HG03342 (cell line): Measurements from ENCODE around the gene COL23A1.

Experiments used
- ATAC-seq: cut with Tn5 transposase; IDR thresholded peaks from one replicate; pipeline ENCODE4 v1.9.1; 2021; ENCODE audit warnings: mild to moderate bottlenecking, moderate library complexity; ENCODE audit not compliant: unreplicated experiment

Gene COL23A1

DNA sequence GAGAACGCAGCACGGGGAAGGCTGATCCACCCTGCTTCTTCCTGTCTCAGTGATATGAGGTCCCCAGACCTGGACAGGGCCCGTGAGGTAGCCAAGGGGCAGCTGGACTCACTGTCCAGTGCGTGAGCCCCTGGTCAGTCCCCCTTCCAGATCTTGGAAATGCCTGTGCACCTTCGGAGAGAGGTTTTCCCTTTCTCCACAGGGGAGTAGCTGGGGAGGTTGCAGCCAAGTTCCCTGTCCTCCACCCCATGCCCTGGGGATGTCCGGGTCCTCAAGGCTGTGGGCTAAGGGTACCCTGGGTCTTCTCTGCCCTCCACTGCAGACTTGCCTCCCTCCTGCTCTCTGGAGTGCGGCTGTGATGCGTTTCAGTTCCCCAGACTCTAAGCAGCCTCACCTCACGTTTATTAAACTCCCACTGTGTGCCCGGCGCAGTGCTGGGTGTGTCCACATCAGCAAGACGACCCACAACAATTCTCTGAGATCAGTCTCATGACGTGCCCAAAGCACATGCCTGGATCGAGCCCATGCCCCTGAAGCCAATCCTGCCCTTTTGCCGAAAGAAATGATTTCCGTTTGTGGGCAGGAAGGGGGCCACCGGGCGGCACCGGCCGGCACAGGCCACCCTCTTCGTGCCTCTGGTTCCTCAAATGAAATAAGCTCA is 256.2 kb downstream of the COL23A1 start:
- no peak for ATAC-seq

DNA sequence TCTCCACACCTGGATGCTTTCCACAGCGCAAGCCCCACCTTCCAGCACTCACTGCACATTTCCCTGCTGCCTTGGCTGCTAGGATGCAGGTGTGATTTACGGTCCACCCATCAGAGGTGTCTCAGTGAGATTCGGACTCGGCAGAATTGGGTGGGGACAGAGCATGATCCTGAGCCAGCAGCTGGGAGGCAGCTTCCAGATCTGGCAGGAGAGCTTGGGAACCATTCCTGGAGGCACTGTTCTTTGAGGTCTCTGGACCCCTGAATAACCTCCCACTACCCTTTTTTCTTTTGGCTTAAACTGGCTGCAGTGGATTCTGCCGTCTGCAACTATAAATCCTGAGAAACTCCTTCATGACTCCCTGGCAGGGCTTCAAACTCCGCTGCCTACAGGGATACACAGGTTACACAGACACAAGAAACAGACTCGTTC is 258.0 kb downstream of the COL23A1 start:
- no peak for ATAC-seq

DNA sequence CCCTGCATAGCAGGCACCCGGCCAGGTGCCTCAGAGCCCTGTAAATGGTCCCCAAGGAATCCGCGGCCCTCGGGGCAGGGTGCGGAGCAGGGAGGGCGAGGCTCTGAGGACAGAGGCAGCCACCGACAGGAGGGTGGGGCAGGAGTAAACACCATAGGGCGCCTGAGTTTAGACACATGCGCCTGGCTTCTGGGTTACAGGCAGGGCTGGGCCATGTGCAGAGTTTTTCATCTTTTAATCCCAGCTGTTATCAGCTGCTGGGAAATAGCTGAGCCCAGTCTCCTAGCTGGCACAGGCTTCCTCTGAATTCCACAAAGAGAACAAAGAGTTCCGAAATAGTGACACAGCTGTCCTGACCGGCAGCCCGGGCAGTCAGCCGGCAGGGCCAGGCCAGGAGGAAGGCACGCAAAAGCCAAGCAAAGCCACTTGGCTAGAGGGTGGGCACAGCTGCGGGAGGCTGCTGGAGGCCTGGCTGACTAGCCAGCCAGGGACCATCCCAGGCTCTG is 258.6 kb downstream of the COL23A1 start:
- no peak for ATAC-seq

DNA sequence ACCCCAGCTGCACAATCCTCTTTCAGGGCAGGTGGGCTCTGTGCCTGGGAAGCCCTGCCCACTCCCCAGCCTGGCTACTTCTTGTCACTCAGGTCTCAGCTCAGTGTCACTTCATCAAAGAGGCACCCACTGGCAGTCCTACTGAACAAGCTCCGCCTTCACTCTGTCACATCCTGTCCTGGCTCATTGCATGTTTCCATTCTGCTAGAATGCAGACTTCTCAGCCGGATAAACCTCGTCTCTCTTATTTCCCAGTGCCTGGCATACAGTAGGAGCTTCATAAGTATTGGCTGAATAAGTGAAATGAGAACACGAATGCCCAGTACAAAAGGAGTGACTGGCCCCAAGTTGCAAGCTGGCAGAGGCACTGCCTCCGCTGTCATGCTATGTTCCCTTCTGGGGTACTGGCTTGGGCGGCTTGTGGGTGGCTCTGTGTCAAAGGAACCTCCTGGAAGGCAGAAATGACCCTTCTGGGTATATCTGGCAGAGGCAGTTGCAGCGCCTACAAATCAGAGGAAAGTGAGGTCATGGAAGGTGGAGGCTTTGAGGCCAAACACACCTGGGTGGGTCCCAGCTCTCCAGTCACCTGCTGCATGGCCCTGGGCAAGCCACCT is 259.3 kb downstream of the COL23A1 start:
- ATAC-seq = no peak

DNA sequence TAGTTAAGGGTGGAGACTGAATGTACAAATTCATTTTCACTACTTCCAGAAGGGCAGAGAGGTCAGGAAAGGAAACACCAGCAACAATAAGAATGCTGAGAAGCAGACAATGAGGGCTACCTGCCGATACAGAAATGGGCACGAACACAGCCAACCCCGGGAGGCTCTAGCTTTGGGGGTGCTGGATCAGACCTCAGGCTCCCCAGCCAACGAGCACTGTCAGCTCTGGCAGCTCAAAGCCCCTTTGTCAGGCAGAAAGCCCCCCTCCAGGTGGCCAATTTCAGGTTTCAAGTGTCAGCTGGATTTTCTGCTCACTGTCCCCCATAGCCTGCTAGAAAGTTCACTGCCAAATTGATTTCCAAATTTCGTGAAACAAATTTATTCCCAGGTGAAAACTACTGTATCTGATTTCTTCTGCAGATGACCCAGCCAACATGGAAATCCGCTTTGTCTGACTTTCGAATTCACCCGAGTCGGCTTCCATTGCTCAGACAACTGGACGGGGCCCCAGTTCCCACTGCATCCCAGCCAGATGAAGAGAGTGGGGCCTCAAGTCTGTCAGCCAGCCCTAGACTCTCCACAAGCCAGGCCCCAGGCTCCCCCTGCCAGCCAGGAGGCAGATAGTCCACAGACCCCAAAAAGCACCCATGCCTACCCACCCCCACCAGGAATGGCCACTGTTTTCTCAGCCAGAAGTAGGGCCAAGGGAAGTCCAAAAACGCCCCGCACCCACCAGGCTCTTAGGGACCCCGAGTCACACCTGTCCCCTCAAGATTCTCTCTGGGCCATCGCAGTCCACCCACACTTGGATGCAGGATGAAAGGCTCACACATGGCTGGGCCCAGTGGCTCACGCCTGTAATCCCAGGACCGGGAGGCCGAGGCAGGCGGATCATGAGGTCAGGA is 261.1 kb downstream of the COL23A1 start:
- ATAC-seq = no peak

DNA sequence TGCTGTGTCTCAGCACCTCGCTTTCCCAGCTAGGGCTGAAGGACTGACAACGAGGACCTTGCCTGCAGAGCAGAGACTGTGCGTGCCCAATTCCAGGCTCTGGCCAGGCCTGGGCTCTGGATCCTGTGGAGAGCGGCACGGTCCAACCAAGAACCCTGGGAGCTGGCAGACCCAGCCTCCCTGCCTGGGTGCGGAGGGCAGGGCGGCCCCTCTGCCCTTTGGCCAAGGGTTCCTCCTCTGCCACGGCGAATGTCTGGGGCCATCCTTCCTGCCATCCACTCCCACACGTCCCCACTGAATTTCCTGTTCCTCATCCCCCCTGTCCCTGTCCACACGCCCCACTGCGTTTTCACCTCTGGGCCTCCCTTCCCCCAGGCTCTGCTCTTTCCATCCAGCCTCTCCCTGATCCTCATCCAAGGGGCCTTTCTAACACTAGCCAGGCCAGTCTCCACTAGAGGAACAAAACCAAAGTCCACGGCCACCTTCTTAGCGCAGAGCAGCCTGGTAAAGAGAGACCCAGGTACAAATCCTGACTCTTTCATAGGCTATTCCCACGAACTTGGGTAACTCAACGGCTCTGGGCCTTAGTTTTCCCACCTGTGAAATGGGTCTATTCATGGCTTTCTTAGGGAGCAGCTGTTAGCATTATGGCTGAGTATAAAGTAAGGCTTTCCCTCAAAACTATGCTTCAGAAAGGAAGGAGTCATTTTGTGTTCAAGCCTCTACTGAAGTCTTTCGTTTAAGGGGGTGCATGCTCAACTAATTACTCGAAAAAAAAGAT is 262.1 kb downstream of the COL23A1 start:
- ATAC-seq = no peak

DNA sequence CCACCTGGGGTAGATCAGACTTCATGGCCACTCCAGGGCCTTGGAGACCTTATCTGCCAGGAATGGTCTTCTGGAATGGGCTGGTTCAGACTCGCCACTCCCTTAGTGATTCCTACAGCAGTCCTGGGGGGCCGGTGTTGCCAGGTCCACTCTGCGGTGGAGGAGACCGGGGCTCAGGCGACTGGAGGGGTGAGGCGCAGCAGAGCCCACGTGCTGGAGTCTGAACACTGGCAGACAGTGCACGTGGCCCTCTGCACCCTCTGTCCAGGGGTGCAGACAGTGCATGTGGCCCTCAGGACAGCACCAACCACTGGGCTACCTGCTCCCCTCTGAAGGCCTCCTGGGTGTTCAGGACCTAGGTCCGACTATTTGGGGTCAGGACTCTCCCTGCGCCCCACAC is 262.7 kb downstream of the COL23A1 start:
- no peak for ATAC-seq

DNA sequence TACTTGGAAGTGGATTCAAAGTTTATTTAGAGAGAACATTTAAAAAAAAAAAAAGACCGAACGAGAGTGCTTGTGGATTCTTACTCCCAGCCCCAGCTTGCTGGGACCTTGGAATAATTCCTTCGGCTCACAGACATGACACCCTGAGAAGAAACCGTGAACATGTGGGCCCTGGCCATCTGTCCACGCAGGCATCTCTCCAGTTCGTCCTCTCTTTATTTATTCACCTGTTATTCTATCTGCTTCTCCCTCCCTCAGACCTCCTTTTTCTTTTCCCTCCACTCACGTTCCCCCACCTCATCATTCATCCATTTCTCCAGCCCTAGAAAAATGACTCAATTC is 263.8 kb downstream of the COL23A1 start:
- ATAC-seq = no peak

DNA sequence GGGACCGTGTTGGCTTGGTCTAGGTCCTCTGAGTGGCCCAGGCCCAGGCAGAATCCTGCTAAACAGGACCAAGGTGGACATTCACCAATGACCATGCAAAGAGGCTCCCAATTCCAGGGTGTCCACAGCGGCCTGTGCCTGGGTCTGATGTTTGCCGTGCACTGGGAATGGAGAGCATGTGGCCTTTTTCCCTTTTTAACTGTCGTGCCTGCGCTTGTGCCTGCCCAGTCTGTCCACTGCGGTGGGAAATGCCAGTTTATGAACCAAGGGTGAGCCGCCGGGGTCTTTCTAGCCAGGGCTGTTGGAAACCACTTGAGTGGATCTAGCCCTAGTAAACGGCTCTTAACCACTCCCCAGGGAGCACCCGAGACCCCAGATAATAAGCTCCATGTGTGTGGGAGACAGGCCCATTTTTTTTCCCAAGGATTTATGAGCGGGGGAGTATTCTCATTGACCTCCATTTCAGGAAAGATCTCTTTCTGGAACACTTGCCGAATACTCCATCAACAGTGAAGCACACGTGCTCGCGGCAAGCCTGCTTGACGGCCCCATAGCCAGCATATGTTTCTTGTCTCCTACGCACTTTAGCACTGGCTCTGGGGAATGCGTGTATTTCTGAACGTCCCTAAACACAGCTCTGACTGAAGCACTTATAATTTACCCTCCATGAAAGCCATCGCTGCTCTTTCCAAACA is 264.4 kb downstream of the COL23A1 start:
- no peak for ATAC-seq

DNA sequence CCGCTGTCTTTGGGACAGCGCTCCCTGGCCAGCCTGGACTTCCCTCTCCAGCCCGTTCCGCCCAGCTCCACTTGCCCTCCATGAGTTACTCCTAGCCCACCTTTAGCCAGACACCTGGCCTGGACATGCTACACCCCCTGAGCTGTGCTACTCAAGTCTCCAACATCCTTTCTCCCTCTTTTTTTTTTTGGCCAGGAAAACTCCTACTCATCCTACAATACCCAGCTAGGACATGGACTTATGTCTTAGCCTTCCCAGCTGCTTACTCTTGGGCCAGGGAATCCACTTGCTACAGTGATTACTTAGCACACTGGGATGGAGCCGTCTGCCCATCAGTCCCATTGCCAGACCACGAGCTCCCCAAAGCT is 264.9 kb downstream of the COL23A1 start:
- no peak for ATAC-seq

DNA sequence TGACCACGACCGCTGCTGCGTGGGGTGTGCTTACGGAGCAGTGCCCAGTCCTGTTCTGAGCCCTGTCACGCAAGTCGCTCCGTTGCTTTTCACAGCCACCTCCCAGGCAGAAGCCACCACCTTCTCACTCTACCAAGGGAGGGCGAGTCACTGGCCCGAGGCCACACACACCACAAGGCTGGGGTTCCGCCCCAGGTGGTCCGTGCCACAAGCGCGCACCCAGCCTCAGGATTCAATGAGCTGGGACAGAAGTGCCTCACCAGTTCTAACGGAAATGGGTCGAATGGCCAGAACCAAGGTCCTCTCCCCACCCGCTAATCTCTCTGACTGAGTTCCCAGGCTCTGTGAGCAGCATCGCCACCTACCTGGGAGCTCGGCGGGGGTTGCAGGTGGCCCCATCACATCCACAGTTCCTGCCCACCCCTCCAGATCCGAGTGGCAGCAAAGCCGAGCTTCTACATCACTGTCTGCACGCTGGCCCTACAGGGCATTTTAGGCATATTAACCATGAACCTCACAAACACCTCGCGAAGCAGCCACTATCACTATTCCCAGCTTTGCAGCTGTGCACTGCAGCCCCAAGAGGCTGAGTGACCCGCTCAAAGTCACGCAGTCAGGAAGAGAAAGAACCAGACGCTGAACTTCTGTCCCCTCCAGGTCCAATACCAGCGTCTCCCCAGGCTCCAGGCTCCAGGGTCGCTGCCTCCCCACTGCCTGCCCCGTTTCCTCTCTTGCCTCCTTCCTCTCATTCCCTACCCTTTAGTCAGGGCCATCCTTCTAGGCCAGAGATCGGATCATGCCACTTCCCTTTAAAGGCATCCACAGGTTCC is 265.5 kb downstream of the COL23A1 start:
- ATAC-seq = no peak

DNA sequence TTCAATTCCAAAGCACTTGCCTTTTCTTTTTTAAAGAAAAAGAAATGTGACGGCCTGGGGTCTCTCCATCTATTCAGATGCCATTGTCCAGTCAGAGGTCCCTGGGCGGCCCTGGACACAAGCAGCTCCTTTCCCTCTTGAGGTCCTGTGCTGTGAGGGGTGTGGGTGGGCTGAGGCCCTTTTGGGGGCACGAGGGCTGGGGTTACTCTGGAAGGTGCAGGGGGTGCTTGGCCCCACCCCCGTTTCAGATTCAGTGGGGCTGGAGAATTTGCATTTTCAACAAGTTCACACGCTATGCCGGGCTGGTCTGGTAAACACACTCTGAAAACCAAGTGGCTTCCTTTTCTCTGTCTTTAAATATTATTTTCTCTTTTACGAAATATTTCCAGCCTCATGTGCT is 266.2 kb downstream of the COL23A1 start:
- no peak for ATAC-seq

DNA sequence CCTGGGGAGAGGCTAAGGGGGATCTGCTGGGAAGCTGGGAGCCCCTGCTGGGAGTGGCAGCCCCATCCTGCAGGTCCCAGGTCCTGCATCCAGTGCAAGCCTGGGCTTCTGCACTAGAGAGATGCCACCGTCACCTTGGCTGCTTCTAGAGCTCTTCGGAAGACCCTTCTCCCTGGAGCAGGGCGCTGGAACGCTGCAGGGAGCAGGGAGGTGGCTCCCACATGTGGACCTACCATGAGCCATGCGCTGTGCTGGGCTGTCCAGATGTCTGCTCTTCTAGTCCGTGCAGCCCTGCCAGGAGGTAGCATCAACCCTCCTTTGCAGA is 266.7 kb downstream of the COL23A1 start:
- ATAC-seq = no peak

DNA sequence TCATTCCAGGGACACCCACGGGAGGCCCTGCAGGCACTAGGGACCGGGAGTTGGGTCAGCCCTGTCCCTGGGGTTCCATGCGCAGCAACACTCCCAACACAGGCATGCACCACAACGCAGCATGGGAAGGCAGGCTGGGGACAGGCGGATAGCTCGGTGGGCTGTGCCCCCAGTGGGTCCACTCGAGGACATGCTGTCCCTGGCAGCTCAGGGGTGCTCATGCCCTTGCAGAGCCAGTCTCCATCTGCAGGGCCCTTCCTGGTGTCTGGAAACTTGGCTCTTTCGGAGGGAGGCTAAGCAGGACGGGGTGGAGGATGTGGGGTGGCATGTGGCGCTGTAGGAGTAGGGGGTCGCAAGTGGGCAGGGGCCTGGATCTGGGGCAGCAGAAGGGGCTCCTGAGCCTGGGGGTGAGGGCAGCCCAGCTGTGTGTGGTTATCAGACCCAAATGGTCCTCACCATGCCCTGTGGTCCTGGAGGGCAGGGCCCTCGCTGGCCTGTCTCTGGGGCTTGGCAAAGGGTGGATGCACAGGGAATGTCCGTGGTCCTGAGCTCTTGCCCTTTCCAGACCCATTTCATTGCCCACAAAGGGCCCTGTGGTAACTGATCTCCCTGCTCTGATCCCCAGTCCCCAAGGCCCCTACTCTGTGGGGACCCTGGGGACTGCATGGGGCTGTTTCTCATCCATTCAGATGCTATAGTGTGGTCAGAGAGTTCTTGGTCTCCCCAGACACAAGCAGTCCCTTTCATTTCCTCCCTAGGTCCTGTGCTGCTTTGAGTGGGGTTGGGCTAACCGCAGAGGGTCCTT is 267.3 kb downstream of the COL23A1 start:
- ATAC-seq = no peak

DNA sequence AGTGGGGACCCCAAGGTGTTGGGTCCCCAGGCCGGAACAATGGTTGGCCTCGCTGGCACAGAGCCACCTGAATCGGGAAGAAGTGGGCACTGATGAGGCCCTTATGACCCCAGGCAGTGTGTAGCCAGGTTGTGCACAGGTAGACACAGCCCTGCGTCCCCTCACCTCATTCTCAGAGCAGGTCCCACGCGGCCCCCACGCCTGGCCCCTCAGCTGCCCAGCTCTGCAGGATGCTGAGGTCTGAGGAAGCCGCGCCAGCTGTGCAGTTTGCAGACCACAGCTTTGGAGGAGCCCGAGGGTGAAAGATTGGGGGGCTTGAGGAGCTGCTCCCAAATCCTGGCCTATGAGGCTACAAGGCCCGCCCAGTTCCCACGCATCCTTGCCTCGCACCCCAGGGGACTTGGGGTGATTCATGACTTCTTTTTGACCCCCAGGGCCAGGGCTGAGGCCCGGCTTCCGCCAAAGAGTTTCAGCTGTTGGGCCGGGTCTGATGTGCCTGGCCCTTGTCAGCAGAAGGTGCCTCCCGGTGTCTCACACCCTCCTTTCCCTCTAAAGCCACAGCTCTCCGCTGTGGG is 269.8 kb downstream of the COL23A1 start:
- ATAC-seq = no peak

DNA sequence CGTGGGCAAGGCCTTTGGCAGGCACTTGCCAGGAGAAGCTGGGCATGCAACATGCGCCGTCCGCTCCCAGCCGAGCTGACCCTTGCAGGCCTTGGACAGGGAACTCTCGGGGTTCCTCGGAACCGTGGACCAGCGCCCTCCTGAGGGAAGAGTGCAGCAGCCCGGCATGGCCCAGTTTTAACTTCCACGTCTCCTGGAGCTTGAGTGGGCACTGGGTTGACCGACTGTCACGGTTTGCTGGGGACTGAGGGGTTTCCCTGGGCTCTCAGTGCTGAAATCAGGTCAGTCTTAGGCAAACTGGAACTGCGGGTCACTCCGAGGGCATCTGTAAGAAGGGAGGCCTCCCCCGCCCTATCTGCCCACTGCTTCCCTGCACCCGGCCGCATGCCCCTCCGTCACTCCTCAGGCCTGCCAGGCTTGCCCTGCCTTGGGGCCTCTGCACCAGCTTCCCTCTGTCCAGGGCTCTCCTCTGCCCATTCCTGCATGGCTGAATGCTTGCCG is 270.6 kb downstream of the COL23A1 start:
- no peak for ATAC-seq

DNA sequence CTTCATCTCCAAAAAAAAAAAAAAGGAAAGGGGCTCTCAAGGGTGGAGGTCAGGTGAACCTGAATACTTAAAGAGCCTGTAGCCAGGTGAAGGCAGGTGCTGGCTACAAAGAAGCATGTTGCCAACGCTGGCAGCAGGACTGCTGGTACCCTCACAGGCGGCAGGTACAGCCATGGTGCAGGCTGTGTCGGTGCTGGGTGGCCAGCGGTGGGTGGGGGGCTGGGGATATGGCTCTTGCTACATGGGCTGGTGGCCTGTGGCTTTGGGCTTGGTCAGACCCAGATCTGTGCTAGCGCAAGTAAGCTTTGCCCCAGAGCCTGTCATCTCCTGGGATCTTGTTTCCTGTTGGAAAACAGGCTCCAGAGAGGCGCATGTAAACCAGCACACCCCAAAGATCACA is 271.3 kb downstream of the COL23A1 start:
- no peak for ATAC-seq

DNA sequence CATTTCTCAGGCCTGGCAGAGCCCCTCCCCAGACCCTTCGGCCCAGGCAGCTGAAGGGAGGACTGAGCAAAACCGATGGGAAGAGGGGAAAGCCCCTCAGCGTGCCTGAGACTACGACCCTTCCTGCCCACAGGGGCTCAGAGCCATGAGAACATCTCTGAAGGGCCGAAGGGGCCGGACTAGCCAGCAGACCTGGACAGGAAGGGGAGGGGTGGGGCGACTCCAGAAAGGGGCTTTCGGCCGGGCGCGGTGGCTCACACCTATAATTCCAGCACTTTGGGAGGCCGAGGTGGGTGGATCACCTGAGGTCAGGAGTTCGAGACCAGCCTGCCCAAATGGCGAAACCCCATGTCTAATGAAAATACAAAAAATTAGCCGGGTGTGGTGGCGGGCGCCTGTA is 271.8 kb downstream of the COL23A1 start:
- ATAC-seq = no peak
